SKM-1 (cell line): Measurements from ENCODE around the gene GABRB1.

ENCODE experiments used
- DNase-seq: peaks from one replicate; lab custom pipeline; 2025; ENCODE audit not compliant: unreplicated experiment; lab: John Stamatoyannopoulos, UW

The GABRB1 gene

DNA sequence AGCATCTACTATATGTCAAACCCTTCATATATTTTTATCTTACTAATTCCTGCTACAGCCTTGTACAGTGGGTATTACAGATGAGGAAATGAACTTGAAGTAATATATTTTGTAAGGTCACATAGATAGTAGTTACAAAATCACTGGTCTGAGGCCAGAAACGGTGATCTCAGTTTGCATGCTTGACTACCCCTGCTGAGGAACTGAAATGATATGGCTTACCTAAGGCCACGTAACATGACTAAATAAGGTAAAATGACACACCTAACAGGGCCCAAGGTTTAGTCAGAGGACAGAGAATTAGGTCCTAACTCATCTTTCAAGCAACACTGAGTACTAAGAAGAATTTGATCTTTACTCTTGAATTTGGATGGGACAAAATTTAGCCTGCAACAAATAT lies 433.6 kb downstream of the GABRB1 start:
- peak; percentile 57 for DNase-seq

DNA sequence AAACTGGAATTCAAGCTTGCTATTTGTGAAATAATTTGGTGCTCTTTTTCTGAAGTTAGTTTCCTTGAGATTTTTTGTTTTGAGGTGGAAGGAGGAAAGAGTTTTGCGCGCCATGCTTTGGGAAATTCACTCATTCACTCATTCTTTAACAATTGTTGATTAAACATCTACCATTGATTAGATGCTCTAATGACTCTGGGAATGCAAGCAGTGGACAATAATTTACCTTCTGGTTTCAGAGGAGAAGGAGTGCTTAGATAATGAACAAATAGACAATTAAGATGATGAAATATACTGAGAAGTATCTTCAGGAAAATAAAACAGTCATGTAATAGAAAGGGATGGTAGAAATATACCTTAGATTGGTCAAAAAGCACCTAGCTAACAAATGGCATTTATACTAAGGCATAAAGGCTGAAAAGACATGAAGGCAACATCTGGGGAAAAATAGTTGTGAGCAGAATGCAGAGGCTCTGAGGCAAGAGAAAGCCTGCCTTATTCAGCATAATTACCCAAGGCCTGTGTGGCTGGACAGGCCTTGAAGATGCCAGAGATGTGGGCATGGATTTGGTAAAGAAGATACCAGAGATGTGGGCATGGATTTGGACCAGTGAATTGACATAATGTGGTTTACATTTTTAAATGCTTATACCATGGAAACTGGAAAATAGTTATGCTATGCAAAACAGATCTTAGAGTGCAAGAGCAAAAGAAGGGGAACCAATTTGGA lies 434.9 kb downstream of the GABRB1 start:
- no peak for DNase-seq

DNA sequence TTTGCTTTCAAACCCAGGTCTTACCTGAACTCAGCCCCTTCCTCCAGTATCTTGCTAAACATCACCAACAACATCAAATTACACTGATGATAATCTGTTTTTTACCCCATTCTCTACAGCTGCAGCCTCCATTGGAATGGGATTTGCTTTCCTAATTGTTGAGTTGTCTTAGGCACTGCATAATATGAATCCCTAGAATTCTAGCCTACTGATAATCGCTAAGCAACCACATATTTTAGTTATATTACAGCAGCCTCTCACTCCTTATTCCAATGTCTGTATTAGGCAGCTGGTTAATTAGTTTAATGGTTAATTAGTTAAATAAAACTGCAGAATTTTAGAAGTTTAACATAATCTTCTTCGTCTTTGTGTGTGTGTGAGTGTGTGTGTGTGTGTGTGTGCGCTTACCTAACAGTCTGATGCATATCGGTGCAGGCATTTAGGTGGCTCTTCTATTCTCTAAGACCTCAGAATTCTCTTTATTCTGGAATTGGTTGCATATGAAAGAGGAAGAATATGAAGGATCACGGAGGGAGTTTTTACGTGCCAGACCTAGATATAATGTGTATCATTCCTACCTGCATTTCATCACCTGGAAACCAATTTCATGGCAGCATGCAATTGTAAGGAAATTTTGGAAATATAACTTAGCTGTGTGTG lies 437.5 kb downstream of the GABRB1 start:
- no peak for DNase-seq

DNA sequence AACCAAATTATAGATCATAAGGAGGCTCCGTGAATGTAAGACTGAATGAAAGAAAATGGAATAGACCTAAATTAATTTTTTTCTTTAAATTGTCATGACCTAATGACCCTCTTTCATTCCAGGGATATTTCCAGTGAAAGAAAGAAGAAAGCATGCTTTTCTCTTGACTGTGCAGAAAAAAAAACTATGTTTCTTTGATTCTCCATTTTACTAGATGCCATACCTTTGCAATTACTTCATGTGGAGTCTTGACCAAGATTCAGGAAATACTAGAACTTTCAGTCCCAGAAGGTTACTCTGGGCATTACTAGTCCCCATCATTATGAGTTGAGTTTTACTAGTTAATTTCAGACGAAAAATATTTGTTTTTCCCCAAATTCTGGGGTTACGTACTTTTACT lies 438.6 kb downstream of the GABRB1 start:
- no peak for DNase-seq

DNA sequence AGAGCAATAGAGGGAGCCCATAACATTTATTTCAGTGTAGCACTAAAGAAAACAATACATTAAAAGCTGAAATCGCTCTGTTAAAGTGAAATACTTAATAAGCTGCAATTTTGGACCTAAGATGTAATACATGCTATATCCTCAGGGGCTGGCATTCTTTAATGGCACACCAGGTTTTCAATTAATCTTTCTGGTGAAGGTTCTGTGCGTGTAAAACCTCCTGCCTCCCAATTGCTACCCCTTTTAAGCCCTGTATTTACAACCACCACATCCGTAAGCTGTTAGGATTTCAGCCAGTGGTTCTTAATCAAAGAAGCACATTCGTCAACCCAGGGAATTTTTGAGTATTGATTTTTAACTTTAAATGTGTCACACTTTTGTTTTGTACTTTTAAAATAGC lies 439.7 kb downstream of the GABRB1 start:
- DNase-seq = no peak

DNA sequence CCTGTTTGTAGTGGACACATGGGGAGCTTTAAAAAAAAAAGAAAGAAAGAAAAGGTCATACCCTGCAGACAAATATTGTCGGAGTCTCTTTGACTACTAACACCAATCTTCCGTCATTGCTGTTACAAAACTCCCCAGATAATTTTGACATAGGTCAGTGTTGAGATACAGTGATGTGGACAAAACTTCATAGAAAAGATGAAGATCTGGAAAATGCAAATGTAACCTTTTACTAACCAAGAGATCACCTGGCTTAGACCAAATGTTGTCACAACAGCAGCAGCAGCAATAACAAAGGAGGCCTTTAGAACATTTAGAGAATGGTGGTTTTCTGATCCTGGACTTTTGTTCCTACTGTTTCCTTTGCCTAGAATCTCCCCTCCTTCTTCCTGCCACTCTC lies 440.2 kb downstream of the GABRB1 start:
- DNase-seq = no peak

DNA sequence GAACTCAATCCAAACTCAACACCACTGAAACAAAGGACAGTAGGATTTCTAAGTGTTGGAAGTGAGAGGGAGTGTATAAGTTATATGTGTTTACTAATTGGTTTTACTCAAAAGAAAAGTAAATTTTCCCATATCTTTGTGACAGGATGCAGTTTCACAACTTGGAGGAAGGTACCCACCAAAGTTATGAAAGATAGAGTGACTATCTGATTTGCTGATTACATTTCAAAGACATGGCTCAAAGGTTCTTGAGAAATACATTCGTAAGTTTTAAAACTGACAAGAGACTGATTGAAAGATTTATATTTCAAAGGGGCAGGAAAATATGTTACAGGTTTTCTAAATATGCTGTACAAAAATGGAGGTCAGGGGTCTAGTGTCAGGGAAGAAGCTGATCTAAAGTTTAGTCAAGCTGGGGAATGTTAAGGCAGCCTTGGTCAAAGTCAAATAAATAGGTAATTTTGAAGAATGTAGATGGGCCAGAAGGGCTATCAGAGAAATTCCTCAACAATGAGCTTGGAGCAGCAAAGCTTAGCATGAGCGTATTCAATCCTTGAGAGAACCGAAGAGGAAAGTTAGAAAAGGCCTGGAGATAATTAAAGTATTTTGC lies 441.9 kb downstream of the GABRB1 start:
- no peak for DNase-seq

DNA sequence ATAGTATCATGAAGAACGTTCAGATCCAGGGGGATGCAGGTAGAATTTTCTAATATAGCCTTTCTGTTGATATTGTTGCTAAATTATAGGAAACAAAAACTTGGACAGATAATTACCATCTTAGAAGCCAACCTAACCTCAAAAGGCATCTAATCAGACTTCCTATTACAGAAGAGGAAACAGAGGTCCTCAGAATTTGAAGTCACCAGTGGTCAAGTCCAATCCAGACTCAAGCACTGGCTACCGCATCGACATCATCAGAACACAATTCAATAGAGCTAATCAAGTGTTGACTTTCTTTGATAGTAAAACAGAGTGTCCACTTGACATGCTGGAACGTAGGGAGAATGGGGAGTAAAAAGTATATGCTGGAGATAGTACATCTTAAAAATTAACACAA lies 443.4 kb downstream of the GABRB1 start:
- no peak for DNase-seq

DNA sequence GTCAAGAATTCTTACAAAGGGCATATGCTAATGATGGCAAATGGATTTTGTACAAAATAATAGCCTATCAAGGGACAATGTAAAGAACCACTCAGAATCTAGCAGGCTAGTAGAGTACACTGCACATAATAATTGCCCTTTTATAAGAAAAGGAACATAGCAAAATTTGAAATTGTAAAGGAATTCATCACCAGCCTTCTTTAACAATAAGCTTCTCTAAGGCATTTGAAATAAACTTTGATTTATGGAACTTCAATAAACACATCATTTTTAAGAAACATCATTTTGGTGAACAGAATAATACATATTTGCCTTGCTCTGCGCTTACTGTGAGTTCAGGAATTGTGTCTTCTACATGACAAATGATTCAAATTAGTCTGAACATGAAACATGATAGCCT lies 444.0 kb downstream of the GABRB1 start:
- DNase-seq = no peak
